H1 (cell line): ENCODE measurements around the gene PTCH2. TPM values are rescaled to one million over a fixed set of nuclear protein-coding genes. Genes with fewer than 3 reads are reported as not detected.

Experiments used
- SAP30 ChIP-seq: fragments of 300-600 bp; sonication (generic); IDR thresholded peaks from 2 replicates; pipeline ENCODE4 v1.7.1; 2012; ENCODE audit warnings: low read length, moderate library complexity, mild to moderate bottlenecking, inconsistent platforms; ENCODE audit not compliant: insufficient read depth, insufficient replicate concordance
- polyA plus RNA-seq, 7 experiments: library from polyadenylated mRNA; depleted of rRNA in 3 of 7; stranded (reverse) in 5 of 7; unstranded in 2 of 7; fragments of >200 nt in 5 of 7; fragments of 200-250 nt in 2 of 7; gene quantifications; 1 replicate in 5 of 7; 2 replicates in 1 of 7; 4 replicates in 1 of 7; pipeline versions ENCODE4 v1.2.1 to v1.2.3, GENCODE V29; 2011 to 2013; ENCODE audit warnings: missing spikeins in 2 of 7, mixed read lengths in 2 of 7
- total RNA-seq: library from RNA; stranded (reverse); fragmentation: NEBNext Ultra II Directional; extraction: Animal tissue kit (Norgen Biotek cat#: 25700); gene quantifications from 2 replicates; pipeline ENCODE4 v1.2.1, GENCODE V29; 2021

The PTCH2 gene
- total and polyA plus RNA-seq, 2 of the 8 experiments (the other 6 are each of a cell fraction or from before 2014, with no cell fraction given): 0.35 to 1.2 TPM

DNA sequence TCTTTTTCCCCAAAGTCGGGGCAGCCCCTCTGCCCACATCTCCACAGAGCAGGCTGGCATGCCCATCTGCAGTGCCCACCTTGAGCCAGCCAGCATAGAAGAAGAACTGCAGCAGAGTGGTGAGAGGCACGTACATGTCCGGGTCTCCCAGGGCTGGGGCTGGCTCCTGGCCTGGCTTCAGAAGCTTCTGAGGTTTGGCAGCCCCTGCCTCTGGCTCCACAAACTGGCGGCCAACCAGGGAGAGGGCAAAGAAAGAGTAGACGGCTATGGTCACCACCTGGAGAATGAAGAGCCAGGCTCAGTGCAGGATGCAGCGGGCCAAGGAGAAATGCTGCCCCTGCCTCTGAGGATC lies 58.0 kb downstream of the PTCH2 start (continued):
- TF ChIP-seq SAP30: no peak
